ENCODE data around the gene FBLN2. TPM values are rescaled to one million over a fixed set of nuclear protein-coding genes. Genes with fewer than 3 reads are reported as not detected.

FBLN2 gene
- polyA plus RNA-seq, 1 donor (not counting 4 experiments of a cell fraction or from before 2014, with no cell fraction given), result 0.72 TPM

DNA sequence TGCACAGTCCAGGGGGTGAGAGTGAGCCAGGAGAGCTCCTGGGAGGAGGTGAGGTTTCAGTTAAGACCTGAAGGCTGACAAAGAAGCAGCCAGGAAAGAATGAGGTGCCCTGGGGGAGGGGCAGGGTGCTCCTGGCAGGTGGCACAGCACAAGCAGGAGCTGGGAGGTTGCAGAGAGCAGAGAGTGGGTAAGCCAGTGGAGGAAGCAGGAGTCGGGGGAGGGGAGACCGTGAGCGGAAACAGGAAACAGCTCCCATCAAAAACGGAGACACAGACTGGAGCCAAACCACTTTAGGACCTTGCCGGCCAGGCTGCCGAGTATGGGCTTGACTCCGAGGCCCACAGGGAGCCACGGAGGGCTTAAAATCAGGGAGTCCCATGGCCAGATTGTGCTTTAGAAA lies 12.1 kb upstream of the FBLN2 start:
- Histone ChIP-seq H2AFZ (ENCODE audit: control insufficient read depth, low read length) (no peak overlapping the region), H4K20me1 (ENCODE audit: control insufficient read depth, extremely low read depth, insufficient read depth, low read length) (no peaks in the 10 kb centered on the region), H3K9me1 (ENCODE audit: control insufficient read depth, extremely low read depth, insufficient read depth, low read length) (no peaks in the 10 kb centered on the region), H3K36me3 (ENCODE audit: control insufficient read depth in 2 of 2, extremely low read depth in 1 of 2, insufficient read depth in 2 of 2, low read length in 2 of 2) (no peaks in the 10 kb centered on the region), H3K9ac (ENCODE audit: control insufficient read depth, extremely low read depth, insufficient read depth, low read length) (no peak overlapping the region), H3K27me3 (ENCODE audit: control insufficient read depth, extremely low read depth, insufficient read depth, low read length) (no peaks in the 10 kb centered on the region), H3K79me2 (ENCODE audit: control insufficient read depth, insufficient read depth, low read length) (no peaks in the 10 kb centered on the region), H3K4me3 (ENCODE audit: control insufficient read depth in 2 of 3, extremely low read depth in 1 of 3, insufficient read depth in 2 of 3, low read depth in 1 of 3, low read length in 3 of 3) (no peak overlapping the region), H3K4me1 (ENCODE audit: control insufficient read depth, extremely low read depth, insufficient read depth, low read length) (peaks cover 41% of the 10 kb centered on the region), H3K27ac (ENCODE audit: control insufficient read depth, insufficient read depth, low read length) (no peak overlapping the region), H3K9me3 (ENCODE audit: control insufficient read depth, low read depth, low read length) (no peaks in the 10 kb centered on the region), H3K4me2 (ENCODE audit: control insufficient read depth, extremely low read depth, insufficient read depth, low read depth, low read length) (peak overlapping the region; percentile 47)
- no peak for TF ChIP-seq EZH2 (IDR thresholded peaks at IDR 0.05; ENCODE audit: low read length)
- TF ChIP-seq, protein P1, sequence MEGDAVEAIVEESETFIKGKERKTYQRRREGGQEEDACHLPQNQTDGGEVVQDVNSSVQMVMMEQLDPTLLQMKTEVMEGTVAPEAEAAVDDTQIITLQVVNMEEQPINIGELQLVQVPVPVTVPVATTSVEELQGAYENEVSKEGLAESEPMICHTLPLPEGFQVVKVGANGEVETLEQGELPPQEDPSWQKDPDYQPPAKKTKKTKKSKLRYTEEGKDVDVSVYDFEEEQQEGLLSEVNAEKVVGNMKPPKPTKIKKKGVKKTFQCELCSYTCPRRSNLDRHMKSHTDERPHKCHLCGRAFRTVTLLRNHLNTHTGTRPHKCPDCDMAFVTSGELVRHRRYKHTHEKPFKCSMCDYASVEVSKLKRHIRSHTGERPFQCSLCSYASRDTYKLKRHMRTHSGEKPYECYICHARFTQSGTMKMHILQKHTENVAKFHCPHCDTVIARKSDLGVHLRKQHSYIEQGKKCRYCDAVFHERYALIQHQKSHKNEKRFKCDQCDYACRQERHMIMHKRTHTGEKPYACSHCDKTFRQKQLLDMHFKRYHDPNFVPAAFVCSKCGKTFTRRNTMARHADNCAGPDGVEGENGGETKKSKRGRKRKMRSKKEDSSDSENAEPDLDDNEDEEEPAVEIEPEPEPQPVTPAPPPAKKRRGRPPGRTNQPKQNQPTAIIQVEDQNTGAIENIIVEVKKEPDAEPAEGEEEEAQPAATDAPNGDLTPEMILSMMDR (optimal IDR thresholded peaks at IDR 0.05 in 1 of 3, IDR thresholded peaks at IDR 0.05 in 1 of 3, conservative IDR thresholded peaks at IDR 0.05 in 1 of 3; ENCODE audit: extremely low read depth in 1 of 3, insufficient read depth in 2 of 3, low read length in 3 of 3), result no peak
- no peak for DNase-seq (ENCODE audit: low read depth, low spot score)
- dilution Hi-C loops (cut with MboI; ENCODE audit: extremely low pct_ligation_motif_present, low sequenced_read_pairs), result no loop called here
- no peak for FAIRE-seq

DNA sequence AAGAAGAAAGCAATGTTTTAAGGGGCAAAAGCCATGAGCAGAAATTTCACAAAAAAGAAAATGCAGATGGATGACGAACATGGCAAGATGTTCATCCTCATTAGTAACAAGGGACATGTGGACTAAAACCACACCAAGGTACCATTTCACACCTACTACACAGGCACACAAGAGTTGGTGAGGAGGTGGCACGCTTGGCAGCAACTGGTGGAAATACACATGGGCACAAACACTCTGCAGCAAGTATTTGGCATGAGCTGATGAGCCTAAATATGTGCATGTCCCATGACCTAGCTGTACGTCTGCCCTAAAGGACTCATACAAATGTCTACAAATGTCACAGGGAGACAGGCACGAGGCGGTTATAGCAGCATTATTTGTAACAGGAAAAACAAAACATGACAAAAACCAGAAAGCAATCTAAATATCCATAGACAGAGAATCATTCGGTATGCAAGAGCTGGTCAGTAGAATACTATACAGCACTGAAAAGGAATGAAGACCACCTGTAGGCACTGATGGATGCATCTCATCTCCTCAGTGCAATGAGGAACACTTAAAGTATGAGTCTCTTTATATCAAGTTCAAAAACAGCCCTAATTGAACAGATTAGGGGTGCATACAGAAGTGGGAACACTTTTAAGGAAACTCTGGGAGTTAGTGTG lies 11.5 kb upstream of the FBLN2 start:
- H3K27ac ChIP-seq (ENCODE audit: control insufficient read depth, insufficient read depth, low read length), result peak overlapping the region; percentile 48
- no peak overlapping the region for H3K4me3 ChIP-seq (ENCODE audit: control insufficient read depth in 2 of 3, extremely low read depth in 1 of 3, insufficient read depth in 2 of 3, low read depth in 1 of 3, low read length in 3 of 3)
- H3K9ac ChIP-seq (ENCODE audit: control insufficient read depth, extremely low read depth, insufficient read depth, low read length), result no peak overlapping the region
- H3K27me3 ChIP-seq (ENCODE audit: control insufficient read depth, extremely low read depth, insufficient read depth, low read length), result no peaks in the 10 kb centered on the region
- no peak for DNase-seq (ENCODE audit: low read depth, low spot score)
- H3K36me3 ChIP-seq (ENCODE audit: control insufficient read depth in 2 of 2, extremely low read depth in 1 of 2, insufficient read depth in 2 of 2, low read length in 2 of 2), result no peaks in the 10 kb centered on the region
- no peak overlapping the region for H2AFZ ChIP-seq (ENCODE audit: control insufficient read depth, low read length)
- H3K4me1 ChIP-seq (ENCODE audit: control insufficient read depth, extremely low read depth, insufficient read depth, low read length), result peaks cover 41% of the 10 kb centered on the region
- H3K4me2 ChIP-seq (ENCODE audit: control insufficient read depth, extremely low read depth, insufficient read depth, low read depth, low read length), result peak overlapping the region; percentile 47
- TF ChIP-seq, protein P1 (optimal IDR thresholded peaks at IDR 0.05 in 1 of 3, IDR thresholded peaks at IDR 0.05 in 1 of 3, conservative IDR thresholded peaks at IDR 0.05 in 1 of 3; ENCODE audit: extremely low read depth in 1 of 3, insufficient read depth in 2 of 3, low read length in 3 of 3), result no peak
- no peak for TF ChIP-seq EZH2 (IDR thresholded peaks at IDR 0.05; ENCODE audit: low read length)
- no peaks in the 10 kb centered on the region for H3K79me2 ChIP-seq (ENCODE audit: control insufficient read depth, insufficient read depth, low read length)
- no peaks in the 10 kb centered on the region for H3K9me3 ChIP-seq (ENCODE audit: control insufficient read depth, low read depth, low read length)
- peak; percentile 57 for FAIRE-seq
- dilution Hi-C loops (cut with MboI; ENCODE audit: extremely low pct_ligation_motif_present, low sequenced_read_pairs), result no loop called here
- H4K20me1 ChIP-seq (ENCODE audit: control insufficient read depth, extremely low read depth, insufficient read depth, low read length), result no peaks in the 10 kb centered on the region
- no peaks in the 10 kb centered on the region for H3K9me1 ChIP-seq (ENCODE audit: control insufficient read depth, extremely low read depth, insufficient read depth, low read length)

Measured in keratinocyte (primary cell).